Caco-2 (cell line): ENCODE measurements around the gene ZSCAN20. TPM values are rescaled to one million over a fixed set of nuclear protein-coding genes. Genes with fewer than 3 reads are reported as not detected.

Experiments
- BruUV-seq: library from RNA; stranded (reverse); fragments of 400-500 nt; replicated peaks from 2 replicates; lab custom pipeline; 2021; lab: Mats Ljungman, UMichigan
- CTCF ChIA-PET: fragments of 300-600 bp; sonication (Branson Sonifier 250); formaldehyde crosslinking; loops from one replicate; lab custom pipeline; 2022; ENCODE audit warnings: antibody characterized with exemption; lab: Charles Lee
- POLR2A ChIA-PET: fragments of 300-600 bp; sonication (Branson Sonifier 250); formaldehyde crosslinking; loops from one replicate; lab custom pipeline; 2022; ENCODE audit warnings: antibody characterized with exemption; lab: Charles Lee
- DNase-seq, 2 experiments: peaks; one replicate each; pipeline versions ENCODE4 v3.0.0 to v3.0.0-alpha.2; 2020 to 2022
- H3K27me3 ChIP-seq: replicated peaks from 2 replicates; pipeline ENCODE4 v1.6.0; 2011; ENCODE audit warnings: low read length; ENCODE audit not compliant: control insufficient read depth, insufficient read depth
- H3K36me3 ChIP-seq: 2 replicates; pipeline ENCODE4 v1.5.1; 2011; ENCODE audit warnings: low read length; ENCODE audit not compliant: control insufficient read depth, insufficient read depth
- H3K4me1 ChIP-seq: fragments of 250-450 bp; sonication (Bioruptor Pico); 2 replicates; pipeline ENCODE4 v1.5.1; 2020; ENCODE audit warnings: mild to moderate bottlenecking
- H3K4me3 ChIP-seq: 2 replicates; pipeline ENCODE4 v1.5.1; 2011; ENCODE audit warnings: low read depth, mild to moderate bottlenecking, control low read depth, low read length
- H3K9me3 ChIP-seq: fragments of 250-450 bp; sonication (Bioruptor Pico); 2 replicates; pipeline ENCODE4 v1.5.1; 2020; ENCODE audit warnings: mild to moderate bottlenecking, moderate library complexity
- H3K27ac Mint-ChIP-seq: one replicate; pipeline ENCODE4 v1.8.0; 2022; ENCODE audit warnings: mixed read lengths; ENCODE audit not compliant: unreplicated experiment
- H3K27me3 Mint-ChIP-seq: one replicate; pipeline ENCODE4 v1.8.0; 2022; ENCODE audit warnings: mixed read lengths; ENCODE audit not compliant: insufficient read depth, unreplicated experiment
- H3K36me3 Mint-ChIP-seq: one replicate; pipeline ENCODE4 v1.8.0; 2022; ENCODE audit warnings: mild to moderate bottlenecking, mixed read lengths; ENCODE audit not compliant: insufficient read depth, unreplicated experiment
- H3K4me1 Mint-ChIP-seq: one replicate; pipeline ENCODE4 v1.8.0; 2022; ENCODE audit warnings: low read depth, mixed read lengths; ENCODE audit not compliant: unreplicated experiment
- H3K4me3 Mint-ChIP-seq: one replicate; pipeline ENCODE4 v1.8.0; 2022; ENCODE audit warnings: mild to moderate bottlenecking, moderate library complexity, mixed read lengths; ENCODE audit not compliant: unreplicated experiment
- H3K9me3 Mint-ChIP-seq: one replicate; pipeline ENCODE4 v1.8.0; 2022; ENCODE audit warnings: mixed read lengths; ENCODE audit not compliant: unreplicated experiment
- intact Hi-C: fragments of 100-400 bp; cut with micrococcal nuclease; formaldehyde crosslinking; loops from one replicate; pipeline ENCODE4 v1.10.0; 2022; ENCODE audit not compliant: unreplicated experiment
- total RNA-seq: library from RNA; stranded (reverse); gene quantifications from 2 replicates; pipeline ENCODE4 v1.2.3, GENCODE V29; 2022
- TF ChIP-seq, protein P1 (sequence below), 2 experiments: fragments of 200-600 bp in 1 of 2; IDR thresholded peaks; 1 replicate in 1 of 2; 2 replicates in 1 of 2; pipeline versions ENCODE4 v1.5.1 to v1.8.0; 2011 to 2022; ENCODE audit warnings: antibody characterized with exemption in 1 of 2, control low read depth in 1 of 2, inconsistent platforms in 1 of 2, low read depth in 1 of 2, low read length in 1 of 2, mild to moderate bottlenecking in 1 of 2, moderate library complexity in 1 of 2; ENCODE audit not compliant: insufficient read depth in 1 of 2, severe bottlenecking in 1 of 2, unreplicated experiment in 1 of 2

ZSCAN20 gene
- total RNA-seq, 1 experiment from 2014 or later = 3.0 TPM

DNA sequence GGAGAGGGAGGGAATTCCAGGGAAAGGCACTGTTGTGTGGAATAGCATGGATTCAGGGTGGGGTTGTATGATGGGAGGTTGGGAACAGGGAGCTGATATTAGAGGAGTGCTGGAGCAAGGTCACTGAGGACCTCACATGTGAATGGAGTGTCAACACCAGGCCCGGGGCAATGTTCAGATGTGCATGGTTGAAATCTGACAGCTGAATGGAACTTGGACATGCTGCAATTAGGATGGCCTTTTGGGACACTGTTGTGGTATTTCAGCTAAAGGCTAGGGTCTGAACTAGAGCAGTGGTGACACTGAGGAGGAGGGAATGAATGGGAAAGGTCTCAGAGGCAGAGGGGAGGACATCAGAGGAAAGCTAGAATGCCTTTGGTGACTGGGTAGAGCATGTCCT lies 25.0 kb downstream of the ZSCAN20 start:
- intact Hi-C loops = no loop called here
- BruUV-seq = no TSS peak
- Mint-ChIP-seq H3K27ac (no peak overlapping the region), H3K9me3 (peaks cover 34% of the 10 kb centered on the region), H3K27me3 (no peaks in the 10 kb centered on the region), H3K4me3 (no peak overlapping the region), H3K4me1 (no peaks in the 10 kb centered on the region), H3K36me3 (peaks cover 13% of the 10 kb centered on the region)
- Histone ChIP-seq H3K36me3 (no peaks in the 10 kb centered on the region), H3K4me1 (no peaks in the 10 kb centered on the region), H3K4me3 (no peak overlapping the region), H3K9me3 (peaks cover 6% of the 10 kb centered on the region; the same call in 1 of the 2 replicates), H3K27me3 (no peaks in the 10 kb centered on the region)
- no peak for DNase-seq
- TF ChIP-seq, protein P1, sequence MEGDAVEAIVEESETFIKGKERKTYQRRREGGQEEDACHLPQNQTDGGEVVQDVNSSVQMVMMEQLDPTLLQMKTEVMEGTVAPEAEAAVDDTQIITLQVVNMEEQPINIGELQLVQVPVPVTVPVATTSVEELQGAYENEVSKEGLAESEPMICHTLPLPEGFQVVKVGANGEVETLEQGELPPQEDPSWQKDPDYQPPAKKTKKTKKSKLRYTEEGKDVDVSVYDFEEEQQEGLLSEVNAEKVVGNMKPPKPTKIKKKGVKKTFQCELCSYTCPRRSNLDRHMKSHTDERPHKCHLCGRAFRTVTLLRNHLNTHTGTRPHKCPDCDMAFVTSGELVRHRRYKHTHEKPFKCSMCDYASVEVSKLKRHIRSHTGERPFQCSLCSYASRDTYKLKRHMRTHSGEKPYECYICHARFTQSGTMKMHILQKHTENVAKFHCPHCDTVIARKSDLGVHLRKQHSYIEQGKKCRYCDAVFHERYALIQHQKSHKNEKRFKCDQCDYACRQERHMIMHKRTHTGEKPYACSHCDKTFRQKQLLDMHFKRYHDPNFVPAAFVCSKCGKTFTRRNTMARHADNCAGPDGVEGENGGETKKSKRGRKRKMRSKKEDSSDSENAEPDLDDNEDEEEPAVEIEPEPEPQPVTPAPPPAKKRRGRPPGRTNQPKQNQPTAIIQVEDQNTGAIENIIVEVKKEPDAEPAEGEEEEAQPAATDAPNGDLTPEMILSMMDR (IDR thresholded peaks at IDR 0.05; ENCODE audit: insufficient read depth in 1 of 2, low read depth in 1 of 2, low read length in 1 of 2, severe bottlenecking in 1 of 2, unreplicated experiment in 1 of 2) = no peak
- CTCF ChIA-PET = no interaction called here
- POLR2A ChIA-PET = no interaction called here

DNA sequence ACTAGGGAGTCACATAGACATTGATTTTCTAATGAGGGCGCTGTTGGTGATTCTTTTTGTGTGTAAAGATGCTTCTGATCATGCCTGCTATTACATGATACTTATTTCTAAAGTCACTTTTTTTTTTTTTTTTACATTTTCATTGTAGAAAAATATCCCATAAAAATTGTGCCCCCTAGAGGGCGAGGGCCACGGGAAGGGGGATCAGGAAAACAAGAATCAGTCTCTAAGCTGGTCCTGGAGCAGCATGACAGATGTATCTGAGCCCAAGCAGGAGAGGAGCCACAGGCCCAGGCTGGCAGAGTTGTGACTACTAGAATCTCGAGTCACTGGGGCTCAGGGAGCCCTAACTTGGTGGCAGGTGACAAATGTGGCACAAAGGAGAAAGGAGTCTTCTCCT lies 28.1 kb downstream of the ZSCAN20 start:
- H3K36me3 ChIP-seq = no peaks in the 10 kb centered on the region
- BruUV-seq = no TSS peak
- no peaks in the 10 kb centered on the region for H3K4me1 Mint-ChIP-seq
- no peaks in the 10 kb centered on the region for H3K36me3 Mint-ChIP-seq
- no peak overlapping the region for H3K4me3 ChIP-seq
- POLR2A ChIA-PET = no interaction called here
- H3K9me3 Mint-ChIP-seq = peaks cover 21% of the 10 kb centered on the region
- intact Hi-C loops = no loop called here
- CTCF ChIA-PET = no interaction called here
- H3K27ac Mint-ChIP-seq = no peak overlapping the region
- TF ChIP-seq, protein P1 (IDR thresholded peaks at IDR 0.05; ENCODE audit: insufficient read depth in 1 of 2, low read depth in 1 of 2, low read length in 1 of 2, severe bottlenecking in 1 of 2, unreplicated experiment in 1 of 2) = no peak
- H3K9me3 ChIP-seq = no peaks in the 10 kb centered on the region; the same call in 1 of the 2 replicates
- H3K4me1 ChIP-seq = no peaks in the 10 kb centered on the region
- no peak for DNase-seq
- no peak overlapping the region for H3K4me3 Mint-ChIP-seq
- no peaks in the 10 kb centered on the region for H3K27me3 ChIP-seq
- H3K27me3 Mint-ChIP-seq = no peaks in the 10 kb centered on the region

DNA sequence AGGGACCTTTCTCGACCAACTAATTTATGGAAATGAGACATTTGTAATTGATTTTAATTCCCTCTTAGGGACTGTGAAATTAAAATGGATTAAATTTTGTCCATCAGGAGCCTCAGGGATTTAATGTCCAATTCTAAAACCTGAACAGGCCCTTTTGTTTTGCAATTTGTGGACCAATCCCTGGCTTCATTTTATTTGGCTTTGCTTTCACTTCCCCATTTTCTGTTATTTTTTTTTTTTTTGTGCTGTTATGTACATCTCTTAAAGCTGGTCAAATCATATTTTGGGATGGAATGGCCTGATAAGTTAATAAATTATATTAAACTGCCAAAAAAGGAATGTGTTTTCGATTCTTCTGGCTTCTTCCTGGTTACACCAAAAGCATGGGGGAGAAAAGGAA lies 28.9 kb downstream of the ZSCAN20 start:
- no peak overlapping the region for H3K4me3 Mint-ChIP-seq
- no peaks in the 10 kb centered on the region for H3K36me3 Mint-ChIP-seq
- H3K9me3 Mint-ChIP-seq = peaks cover 19% of the 10 kb centered on the region
- intact Hi-C loops = no loop called here
- no peaks in the 10 kb centered on the region for H3K27me3 ChIP-seq
- no peaks in the 10 kb centered on the region for H3K4me1 Mint-ChIP-seq
- H3K4me3 ChIP-seq = no peak overlapping the region
- ChIA-PET CTCF (no interaction called here), POLR2A (no interaction called here)
- no peaks in the 10 kb centered on the region for H3K36me3 ChIP-seq
- TF ChIP-seq, protein P1 (IDR thresholded peaks at IDR 0.05; ENCODE audit: insufficient read depth in 1 of 2, low read depth in 1 of 2, low read length in 1 of 2, severe bottlenecking in 1 of 2, unreplicated experiment in 1 of 2) = no peak
- H3K27me3 Mint-ChIP-seq = no peaks in the 10 kb centered on the region
- DNase-seq = no peak
- H3K9me3 ChIP-seq = no peaks in the 10 kb centered on the region
- H3K4me1 ChIP-seq = no peaks in the 10 kb centered on the region
- no TSS peak for BruUV-seq
- no peak overlapping the region for H3K27ac Mint-ChIP-seq
